GM12891 (cell line): Measurements from ENCODE around the gene GOLGA1.
"Not testable (repeated sequence)": the region's sequence is repeated elsewhere in the genome, so short reads cannot be mapped to it uniquely, and the experiment has no call there.

Experiments
- DNase-seq: peaks from one replicate; pipeline ENCODE4 v3.0.0; 2011; ENCODE audit warnings: low spot score; ENCODE audit not compliant: insufficient read length
- FAIRE-seq: peaks from 2 replicates; lab custom pipeline; 2011; peaks lifted over from hg19 to GRCh38; lab: Jason Lieb, UNC
- PAX5 ChIP-seq: IDR thresholded peaks from 2 replicates; pipeline ENCODE4 v1.6.1; 2011; ENCODE audit warnings: low read length, moderate library complexity, mild to moderate bottlenecking; ENCODE audit not compliant: insufficient read depth, severe bottlenecking
- POLR2A ChIP-seq: IDR thresholded peaks from 2 replicates; pipeline ENCODE4 v1.6.1; 2011; ENCODE audit warnings: low read depth, low read length, control low read depth
- POLR2AphosphoS5 ChIP-seq: IDR thresholded peaks from 2 replicates; pipeline ENCODE4 v1.6.1; 2011; ENCODE audit warnings: low read depth, low read length, control low read depth
- POU2F2 ChIP-seq: IDR thresholded peaks from 2 replicates; pipeline ENCODE4 v1.6.1; 2011; ENCODE audit warnings: low read depth, mild to moderate bottlenecking, control low read depth, low read length, moderate library complexity
- SPI1 ChIP-seq: IDR thresholded peaks from 2 replicates; pipeline ENCODE4 v1.6.1; 2011; ENCODE audit warnings: low read depth, low read length, control low read depth
- TAF1 ChIP-seq: IDR thresholded peaks from 2 replicates; pipeline ENCODE4 v1.6.1; 2011; ENCODE audit warnings: low read depth, low read length, control low read depth

The GOLGA1 gene

DNA sequence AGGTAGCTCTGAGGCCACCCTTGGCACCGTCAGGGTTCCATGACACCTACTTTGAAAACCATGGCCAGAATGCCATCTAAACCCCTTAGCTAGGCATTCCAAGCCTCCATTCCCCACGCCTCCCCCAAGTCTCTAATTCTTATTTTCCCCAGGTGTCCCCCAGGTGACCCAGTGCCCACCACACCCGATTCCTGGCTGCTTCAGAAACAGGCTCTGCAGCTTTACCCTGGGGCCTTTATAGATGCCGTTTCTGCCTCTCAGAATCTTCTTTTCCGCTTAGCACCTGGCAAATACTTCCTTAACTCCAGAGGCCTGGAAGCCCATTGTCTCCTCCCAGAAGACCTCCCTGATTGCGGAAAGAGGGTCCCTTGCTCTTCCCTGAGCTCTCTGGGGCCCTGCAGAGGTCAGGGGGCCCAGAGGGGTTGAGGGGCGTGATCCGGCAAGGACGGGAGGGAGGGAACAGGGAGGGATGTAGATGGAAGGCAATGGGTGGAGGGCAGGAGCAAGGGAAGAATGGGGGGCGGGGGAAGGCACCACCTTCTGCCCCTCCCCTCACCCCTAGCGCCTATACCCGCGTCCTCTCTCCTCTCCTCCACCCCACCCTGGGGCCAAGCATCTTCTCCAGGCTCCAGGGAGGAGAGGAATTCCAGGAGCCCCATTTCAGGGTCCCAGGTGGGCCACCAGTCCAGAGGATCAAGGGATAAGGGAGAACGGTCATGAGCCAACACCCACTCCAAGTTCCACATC lies 99.6 kb downstream of the GOLGA1 start:
- no peak for TF ChIP-seq POLR2AphosphoS5
- no peak for TF ChIP-seq PAX5
- TF ChIP-seq POU2F2, result no peak
- TF ChIP-seq SPI1, result no peak
- TF ChIP-seq POLR2A, result no peak
- TF ChIP-seq TAF1, result no peak
- DNase-seq (no peak), FAIRE-seq (no peak)

DNA sequence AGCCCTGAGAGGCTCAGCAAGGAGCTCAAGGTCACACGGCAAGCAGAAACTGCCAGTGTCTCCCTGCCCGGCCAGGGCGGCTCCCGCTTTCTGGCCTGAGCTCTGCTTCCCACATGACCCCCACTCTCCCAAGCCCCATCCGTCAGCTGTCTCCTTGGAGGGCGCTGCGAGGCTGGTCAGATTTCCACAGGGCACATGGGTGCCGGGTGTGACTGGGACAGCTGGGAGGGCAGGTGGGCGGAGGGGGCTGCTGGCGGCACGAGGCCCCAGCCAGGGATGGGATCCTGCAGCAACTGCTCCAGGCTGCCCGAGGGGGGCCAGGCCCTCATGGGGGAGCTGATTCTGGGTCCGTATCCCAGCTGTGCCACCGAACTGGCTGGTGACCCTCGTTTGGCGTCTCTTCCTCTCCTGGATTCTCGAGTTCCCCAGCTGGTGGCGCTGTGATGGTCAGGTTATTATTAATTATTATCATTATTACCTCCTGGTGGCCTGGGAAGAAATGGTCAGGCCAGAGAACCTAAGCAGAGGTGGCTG lies 100.5 kb downstream of the GOLGA1 start:
- DNase-seq (no peak), FAIRE-seq (no peak)
- TF ChIP-seq SPI1 (no peak), POLR2AphosphoS5 (no peak), POLR2A (no peak), POU2F2 (no peak), TAF1 (no peak), PAX5 (no peak)

DNA sequence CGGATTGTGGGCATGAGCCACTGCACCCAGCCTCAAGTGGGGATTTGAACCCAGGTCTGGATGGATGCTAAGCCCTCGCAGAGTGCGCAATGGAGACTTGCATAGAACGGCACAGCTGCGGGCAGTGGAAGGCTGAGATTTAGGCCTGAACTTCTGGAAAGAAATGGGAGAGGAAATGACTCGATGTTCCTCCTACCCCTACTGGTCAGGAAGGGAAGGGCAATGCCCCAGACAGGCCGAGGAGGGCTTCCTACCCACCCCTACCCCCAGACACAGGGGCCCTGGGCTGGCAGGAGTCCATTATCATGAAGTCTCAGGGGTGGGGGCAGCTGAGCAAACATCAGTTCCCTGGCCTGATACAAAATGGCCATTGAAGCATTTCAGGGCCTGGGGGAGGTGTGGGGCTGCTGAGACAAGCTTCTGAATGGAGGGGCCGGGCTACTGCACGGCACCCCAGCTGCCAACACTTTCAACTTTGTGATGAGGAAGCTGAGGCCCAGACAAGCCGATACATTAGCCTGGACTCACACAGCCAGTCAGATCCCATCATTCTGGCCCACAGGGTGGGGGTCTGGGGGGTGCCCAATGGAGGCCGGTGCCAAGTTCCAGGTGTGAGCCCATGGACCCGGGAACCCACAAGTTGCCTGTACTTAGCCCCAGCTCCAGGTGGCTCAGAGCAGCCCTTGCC lies 101.1 kb downstream of the GOLGA1 start:
- no peak for DNase-seq

DNA sequence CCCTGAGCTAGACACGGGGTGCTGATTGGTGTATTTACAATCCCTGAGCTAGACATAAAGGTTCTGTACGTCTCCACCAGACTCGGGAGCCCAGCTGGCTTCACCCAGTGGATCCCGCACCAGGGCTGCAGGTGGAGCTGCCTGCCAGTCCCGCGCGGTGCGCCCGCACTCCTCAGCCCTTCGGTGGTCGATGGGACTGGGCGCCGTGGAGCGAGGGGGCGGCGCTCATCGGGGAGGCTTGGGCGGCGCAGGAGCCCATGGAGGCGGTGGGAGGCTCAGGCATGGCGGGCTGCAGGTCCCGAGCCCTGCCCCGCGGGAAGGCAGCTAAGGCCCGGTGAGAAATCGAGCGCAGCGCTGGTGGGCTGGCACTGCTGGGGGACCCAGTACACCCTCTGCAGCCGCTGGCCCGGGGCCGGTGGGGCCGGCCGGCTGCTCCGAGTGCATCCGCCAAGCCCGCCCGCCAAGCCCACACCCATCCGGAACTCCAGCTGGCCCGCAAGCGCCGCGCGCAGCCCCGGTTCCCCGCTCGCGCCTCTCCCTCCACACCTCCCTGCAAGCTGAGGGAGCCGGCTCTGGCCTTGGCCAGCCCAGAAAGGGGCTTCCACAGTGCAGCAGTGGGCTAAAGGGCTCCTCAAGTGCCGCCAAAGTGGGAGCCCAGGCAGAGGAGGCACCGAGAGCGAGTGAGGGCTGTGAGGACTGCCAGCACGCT lies 102.2 kb downstream of the GOLGA1 start:
- not testable (repeated sequence) for FAIRE-seq, DNase-seq

More for the DNA sequence above, 101.1 kb downstream of the GOLGA1 start:
- TF ChIP-seq TAF1 (no peak), SPI1 (no peak), POLR2AphosphoS5 (no peak)
- FAIRE-seq, result no peak

DNA sequence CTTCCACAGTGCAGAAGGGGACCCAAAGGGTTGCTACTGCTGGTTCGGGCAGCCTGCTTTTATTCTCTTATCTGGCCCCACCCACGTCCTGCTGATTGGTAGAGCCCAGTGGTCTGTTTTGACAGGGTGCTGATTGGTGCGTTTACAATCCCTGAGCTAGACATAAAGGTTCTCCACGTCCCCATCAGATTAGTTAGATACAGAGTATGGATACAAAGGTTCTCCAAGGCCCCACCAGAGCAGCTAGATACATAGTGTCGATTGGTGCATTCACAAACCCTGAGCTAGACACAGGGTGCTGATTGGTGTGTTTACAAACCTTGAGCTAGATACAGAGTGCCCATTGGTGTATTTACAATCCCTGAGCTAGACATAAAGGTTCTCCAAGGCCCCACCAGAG lies 102.8 kb downstream of the GOLGA1 start:
- not testable (repeated sequence) for FAIRE-seq, DNase-seq

DNA sequence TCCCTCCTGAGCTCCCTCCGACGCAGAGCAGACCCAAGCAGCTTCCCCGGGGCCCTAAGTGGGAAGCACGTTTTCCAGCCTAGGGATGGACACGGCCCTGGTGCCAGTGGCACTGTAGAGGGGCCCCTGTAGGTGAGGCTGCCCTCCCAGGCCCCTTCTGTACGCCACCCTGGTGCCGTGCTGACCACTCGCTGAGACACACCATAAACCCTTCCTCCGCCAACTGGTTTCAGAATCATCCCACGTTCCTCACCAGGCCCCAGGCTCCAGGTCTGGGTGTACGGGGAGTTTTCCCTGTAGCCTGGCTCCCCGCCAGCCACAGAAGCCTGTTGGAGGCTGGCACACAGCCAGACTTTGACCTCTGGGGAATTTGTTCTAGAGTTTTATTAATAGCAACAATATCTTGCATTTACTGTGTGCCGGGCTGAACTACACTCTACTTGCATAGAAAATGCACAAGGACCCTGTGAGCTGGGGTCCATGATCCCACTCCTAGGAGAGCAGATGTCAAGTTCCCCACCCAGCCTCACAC lies 105.8 kb downstream of the GOLGA1 start:
- no peak for DNase-seq
- TF ChIP-seq PAX5 (no peak), SPI1 (no peak), POLR2A (no peak), TAF1 (no peak), POLR2AphosphoS5 (no peak), POU2F2 (no peak)
- no peak for FAIRE-seq

DNA sequence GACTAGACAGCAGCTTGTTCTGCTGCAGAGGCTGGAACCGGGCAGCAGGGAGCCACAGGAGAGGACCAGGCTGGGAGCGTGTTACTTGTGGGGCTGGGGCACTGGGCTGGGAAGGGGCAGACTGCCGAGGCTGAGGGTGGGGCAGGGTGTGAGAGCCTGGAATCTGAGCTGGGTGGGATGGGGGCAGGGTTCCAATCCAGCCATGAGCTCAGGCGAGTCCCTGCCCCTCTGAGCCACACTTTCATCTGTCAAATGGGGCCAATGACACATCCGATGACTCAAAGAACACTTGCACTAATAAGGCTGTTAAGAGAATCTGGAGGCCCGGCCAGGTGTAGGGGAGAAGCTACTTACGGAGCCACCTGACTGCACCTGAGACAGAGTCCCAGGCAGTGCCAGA lies 106.3 kb downstream of the GOLGA1 start:
- FAIRE-seq, result no peak
- no peak for DNase-seq
- no peak for TF ChIP-seq POLR2A

DNA sequence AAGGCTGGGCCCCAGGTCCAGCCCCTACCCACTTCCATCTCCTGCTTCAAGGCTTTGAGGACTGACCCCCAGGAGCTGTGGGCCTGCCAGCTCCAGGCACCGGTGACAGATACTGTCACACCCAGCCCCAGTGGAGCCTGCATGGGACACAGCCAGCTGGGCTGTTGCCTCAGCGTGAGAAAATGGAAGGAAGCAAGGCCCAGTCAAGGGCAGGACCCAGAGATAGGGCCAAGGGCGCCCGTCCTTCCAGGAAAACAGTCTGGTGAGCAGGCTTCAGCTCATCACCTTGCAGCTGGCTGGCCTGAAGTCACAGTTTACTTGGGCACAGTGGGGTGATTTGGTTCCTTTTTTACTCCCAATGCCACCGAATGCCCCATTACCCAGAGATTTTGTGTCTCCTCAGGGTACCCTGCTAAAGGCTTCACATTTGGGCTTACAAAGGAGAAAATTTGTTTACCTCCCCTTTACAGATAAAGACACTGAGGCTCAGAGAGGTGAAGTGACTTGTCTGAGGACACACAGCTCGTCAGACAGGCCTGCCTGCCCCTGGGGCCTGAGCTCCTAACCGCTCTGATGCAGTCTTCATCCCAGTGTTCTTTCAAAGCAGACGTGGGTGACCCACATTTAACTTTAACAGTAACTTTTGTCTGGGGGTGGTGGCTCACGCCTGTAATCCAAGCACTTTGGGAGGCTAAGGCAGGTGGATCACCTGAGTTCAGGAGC lies 109.1 kb downstream of the GOLGA1 start:
- DNase-seq (no peak), FAIRE-seq (no peak)
- TF ChIP-seq POLR2AphosphoS5, result no peak
- no peak for TF ChIP-seq POLR2A
- no peak for TF ChIP-seq SPI1
- TF ChIP-seq PAX5, result no peak
- no peak for TF ChIP-seq POU2F2
- TF ChIP-seq TAF1, result no peak

DNA sequence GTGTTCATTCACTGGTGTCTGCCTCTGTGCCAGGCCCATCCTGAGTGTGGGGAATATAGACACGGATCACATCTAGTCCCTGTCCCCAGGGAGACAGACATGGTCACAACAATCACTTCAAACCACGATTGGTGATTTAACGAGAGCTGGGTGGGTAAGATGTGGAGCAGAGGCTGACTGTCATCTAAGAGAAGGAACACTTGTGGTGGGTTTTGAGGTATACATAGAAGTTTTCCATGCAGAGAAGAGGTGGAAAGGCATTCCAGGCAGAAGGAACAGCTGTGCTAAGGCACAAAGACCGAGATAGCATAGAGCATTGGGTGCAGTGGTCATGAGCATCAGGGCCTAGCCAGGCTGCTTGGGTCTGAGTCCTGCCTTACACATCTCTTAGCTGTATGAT lies 110.3 kb downstream of the GOLGA1 start:
- FAIRE-seq (no peak), DNase-seq (no peak)
- TF ChIP-seq POU2F2 (no peak), SPI1 (no peak), POLR2AphosphoS5 (no peak), PAX5 (no peak), TAF1 (no peak), POLR2A (no peak)

DNA sequence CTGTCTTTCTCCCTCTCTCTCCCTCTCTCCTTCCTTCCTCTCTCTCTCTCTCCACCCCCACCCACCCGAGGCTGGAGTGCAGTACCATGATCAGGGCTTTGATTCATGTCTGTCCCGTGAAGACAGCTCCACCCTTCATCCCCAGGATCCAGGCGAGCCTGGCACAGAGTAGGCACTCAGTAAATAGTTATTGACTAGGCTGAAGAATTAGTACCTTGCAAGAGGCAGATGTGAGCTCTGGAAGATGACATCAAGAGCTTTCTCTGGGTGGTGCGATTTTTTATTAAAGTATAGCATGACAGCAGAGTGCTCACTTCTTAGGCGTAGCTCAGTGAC lies 111.6 kb downstream of the GOLGA1 start:
- no peak for FAIRE-seq
- DNase-seq, result no peak
- TF ChIP-seq POU2F2 (no peak), POLR2AphosphoS5 (no peak), SPI1 (no peak), TAF1 (no peak), PAX5 (no peak), POLR2A (no peak)
